ENCODE results near the gene PCDHB5.
"Not testable (repeated sequence)": the region's sequence is repeated elsewhere in the genome, so short reads cannot be mapped to it uniquely, and the experiment has no call there.

DNA sequence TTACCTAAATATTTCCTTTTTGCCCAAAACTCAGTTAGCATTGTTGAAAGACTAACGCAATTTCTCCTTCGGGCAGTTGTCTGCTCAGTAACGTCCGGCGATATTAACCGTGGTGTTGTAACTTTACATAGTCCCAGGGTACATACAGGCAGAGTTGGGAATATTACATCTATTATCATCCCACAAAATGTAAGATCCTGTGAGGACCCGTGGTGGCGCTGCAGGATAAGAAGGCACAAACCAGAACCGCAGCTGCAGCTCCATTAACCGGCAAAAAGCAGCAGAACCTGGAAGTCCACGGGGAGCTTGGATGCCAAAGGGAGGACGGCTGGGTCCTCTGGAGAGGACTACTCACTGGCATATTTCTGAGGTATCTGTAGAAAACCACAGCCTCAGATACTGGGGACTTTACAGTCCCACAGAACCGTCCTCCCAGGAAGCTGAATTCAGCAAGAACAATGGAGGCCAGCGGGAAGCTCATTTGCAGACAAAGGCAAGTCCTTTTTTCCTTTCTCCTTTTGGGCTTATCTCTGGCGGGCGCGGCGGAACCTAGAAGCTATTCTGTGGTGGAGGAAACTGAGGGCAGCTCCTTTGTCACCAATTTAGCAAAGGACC is 42.7 kb downstream of the PCDHB5 start, which contains the start of gene PCDHB8:
- TF ChIP-seq, protein P1, sequence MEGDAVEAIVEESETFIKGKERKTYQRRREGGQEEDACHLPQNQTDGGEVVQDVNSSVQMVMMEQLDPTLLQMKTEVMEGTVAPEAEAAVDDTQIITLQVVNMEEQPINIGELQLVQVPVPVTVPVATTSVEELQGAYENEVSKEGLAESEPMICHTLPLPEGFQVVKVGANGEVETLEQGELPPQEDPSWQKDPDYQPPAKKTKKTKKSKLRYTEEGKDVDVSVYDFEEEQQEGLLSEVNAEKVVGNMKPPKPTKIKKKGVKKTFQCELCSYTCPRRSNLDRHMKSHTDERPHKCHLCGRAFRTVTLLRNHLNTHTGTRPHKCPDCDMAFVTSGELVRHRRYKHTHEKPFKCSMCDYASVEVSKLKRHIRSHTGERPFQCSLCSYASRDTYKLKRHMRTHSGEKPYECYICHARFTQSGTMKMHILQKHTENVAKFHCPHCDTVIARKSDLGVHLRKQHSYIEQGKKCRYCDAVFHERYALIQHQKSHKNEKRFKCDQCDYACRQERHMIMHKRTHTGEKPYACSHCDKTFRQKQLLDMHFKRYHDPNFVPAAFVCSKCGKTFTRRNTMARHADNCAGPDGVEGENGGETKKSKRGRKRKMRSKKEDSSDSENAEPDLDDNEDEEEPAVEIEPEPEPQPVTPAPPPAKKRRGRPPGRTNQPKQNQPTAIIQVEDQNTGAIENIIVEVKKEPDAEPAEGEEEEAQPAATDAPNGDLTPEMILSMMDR (conservative IDR thresholded peaks at IDR 0.05; ENCODE audit: low read length), result not testable (repeated sequence)
- not testable (repeated sequence) for TF ChIP-seq EZH2phosphoT487 (IDR thresholded peaks at IDR 0.05; ENCODE audit: borderline replicate concordance, low read depth, low read length)
